CD4-positive, alpha-beta T cell treated with Interleukin-21 for 1 hour (primary cell): ENCODE data around the gene ULK4.

Source experiments
- DNase-seq: peaks from one replicate; pipeline ENCODE4 v3.0.0-alpha.2; 2020

ULK4 gene

DNA sequence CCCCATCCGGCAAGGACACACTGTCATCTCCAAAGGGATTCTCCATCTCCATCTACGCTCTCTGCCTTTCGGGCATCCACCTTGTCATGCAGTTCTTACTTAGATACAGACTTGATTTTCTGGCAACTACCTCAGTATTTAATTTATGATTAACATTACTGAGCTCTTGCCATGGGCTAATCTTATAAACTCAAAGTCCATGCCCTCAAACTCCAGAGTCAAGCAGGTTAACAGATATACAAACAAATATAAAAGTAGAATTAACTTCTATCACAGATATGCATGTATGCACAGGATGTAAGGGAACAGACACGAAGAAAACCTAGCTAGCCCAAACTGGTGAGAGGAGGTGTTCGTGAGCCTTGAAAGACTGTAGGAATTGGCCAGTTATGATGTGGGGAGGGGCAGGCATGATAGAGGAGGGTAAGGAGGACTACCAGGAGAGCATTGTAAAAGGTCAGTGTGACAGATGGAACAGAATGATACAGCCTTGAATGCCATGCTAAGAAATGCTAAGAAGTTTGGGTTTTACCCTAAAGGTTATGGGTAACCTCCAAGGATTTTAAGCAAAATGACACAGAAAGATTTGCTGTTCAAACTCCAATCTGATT, 334.3 kb downstream of the ULK4 start:
- no peak for DNase-seq

DNA sequence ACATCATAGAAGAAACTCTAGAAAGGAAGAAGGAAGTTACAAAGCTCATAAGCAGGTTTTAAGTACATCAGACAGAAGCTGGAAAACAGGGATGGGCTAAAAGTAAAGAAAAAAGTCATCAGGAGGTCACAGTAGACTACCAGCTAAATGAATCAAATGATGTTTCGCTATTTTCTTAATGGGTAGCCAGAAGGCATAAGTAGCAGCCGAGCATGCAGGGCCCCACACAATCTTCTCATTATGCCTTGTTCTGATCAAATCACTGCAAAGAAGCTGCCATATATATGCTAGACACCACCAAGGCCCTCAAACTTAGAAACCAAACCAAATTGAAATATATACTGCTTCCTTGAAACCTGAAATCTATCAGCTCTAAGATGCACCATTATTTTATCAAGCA, 349.1 kb downstream of the ULK4 start:
- DNase-seq = no peak

DNA sequence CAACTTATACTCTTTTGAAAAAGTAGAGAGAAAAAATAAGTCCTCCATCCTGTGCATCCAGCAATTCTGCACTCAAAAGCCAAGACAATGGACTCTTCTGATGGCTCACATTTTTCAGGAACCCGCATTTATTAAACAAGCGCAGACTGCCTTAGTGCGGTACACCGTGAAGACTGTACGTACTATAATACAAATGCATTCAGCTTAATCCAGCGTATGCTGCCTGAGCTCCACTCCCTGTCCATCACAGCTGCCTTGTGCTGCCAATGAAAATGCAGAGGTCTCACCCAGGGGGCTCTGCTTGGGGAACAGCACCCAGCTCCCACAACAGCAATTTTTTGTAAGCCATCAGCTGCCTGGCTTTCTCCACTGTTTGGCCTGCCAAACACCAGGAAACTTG, 350.9 kb downstream of the ULK4 start:
- DNase-seq = no peak

GRCh38 chr3:41608347-41608746, 353.6 kb downstream of the ULK4 start:
- DNase-seq = no peak

GRCh38 chr3:41603807-41604206, 358.1 kb downstream of the ULK4 start:
- DNase-seq = no peak

DNA sequence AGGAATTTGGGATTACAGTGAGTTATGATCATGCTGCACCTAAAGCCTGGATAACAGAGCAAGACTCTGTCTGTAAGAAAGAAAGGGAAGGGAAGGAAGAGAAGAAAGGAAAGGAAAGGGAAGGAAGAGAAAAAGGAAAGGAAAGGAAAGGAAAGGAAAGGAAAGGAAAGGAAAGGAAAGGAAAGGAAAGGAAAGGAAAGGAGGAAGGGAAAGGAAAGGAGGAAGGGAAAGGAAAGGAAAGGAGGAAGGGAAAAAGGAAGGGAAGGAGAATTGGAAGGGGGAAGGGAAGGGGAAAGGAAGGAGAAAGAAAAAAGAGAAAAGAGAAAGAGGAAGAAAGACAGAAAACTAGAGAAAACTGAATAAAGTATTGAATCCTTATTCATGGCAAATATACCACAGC, 359.8 kb downstream of the ULK4 start:
- DNase-seq = no peak

DNA sequence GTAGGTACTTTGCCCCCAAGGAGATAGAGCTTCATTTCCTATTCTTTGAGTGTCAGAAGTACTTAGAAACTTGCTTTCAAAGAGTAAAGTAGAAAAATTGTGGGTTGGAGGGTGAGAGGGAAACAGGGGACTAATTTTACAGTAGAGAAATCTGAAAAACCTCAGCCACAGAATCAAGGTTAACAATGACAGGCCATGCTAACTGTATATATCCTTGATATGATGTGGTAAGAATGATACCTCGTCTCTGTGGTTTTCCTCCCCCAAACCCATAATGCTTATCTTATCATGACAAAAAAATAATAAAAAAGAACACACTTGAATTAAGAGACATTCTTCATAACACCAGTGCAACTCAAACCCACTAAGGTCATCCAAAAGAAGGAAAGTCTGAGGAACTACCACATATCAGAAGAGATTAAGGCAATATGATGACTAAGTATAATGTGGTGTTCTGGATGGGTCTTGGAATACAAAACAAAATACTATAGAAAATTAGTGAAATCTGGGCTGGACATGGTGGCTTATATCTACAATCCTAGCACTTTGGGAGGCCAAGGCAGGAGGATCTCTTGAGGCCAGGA, 360.4 kb downstream of the ULK4 start:
- DNase-seq = no peak

GRCh38 chr3:41600616-41601015, 361.3 kb downstream of the ULK4 start:
- no peak for DNase-seq

DNA sequence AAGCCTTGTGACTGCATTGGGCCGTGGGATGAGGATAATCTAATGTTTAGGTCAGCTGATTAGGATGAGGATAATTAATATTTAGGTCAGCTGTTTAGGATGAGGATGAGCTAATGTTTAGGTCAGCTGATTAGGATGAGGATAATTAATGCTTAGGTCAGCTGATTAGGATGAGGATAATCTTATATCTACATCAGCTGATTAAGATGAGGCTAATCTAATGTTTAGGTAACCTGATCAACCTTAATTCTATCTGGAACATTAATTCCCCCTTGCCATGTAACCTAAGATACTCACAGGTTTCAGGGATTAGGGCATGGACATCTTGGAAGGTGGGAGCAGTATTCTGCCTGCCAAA, 362.8 kb downstream of the ULK4 start:
- DNase-seq = no peak

DNA sequence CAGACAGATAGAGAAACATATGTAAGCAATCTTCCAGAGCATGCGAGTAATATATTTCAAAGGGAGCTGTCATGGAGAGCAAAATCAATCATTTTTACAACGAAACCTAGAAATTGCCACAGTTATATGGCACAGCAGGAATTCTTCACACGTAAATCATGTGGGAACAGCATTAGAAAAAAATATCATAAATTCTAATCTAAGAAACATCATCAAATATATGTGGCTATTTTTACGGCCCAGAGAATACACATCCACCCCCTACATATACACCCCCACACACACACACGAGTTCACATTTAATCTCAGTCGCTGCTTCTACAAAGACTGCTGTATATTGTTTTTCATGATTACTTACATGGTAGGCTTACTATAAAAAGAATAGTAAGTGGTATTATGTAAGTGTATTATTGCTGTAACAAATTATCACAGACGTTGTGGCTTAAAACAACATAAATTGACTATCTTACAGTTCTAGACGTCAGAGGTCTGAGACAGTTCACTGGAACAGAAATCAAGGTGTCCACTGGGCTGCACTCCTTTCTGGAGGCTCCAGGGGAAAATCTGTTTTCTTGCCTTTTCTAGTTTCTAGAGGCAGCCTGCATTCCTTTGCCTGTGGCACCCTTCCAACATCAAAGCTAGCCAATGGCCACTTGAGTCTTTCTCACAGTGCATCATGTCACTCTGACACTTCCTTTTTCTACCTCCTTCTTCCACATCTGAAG, 363.3 kb downstream of the ULK4 start:
- no peak for DNase-seq

DNA sequence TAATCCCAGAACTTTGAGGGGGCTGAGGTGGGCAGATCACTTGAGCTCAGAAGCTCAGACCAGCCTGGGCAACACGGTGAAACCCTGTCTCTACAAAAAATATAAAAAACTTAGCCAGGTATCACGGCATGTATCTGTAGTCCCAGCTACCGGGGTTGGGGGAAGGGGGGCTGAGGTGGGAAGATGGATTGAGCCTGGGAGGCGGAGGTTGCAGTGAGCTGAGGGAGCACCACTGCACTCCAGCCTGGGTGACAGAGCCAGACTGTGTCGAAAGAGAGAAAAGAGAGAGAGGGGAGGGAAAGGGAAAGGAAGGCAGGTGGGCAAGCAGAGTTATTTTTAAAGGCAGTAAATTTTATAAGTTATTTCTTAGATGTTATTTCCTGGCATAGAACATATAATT, 368.1 kb downstream of the ULK4 start:
- no peak for DNase-seq

DNA sequence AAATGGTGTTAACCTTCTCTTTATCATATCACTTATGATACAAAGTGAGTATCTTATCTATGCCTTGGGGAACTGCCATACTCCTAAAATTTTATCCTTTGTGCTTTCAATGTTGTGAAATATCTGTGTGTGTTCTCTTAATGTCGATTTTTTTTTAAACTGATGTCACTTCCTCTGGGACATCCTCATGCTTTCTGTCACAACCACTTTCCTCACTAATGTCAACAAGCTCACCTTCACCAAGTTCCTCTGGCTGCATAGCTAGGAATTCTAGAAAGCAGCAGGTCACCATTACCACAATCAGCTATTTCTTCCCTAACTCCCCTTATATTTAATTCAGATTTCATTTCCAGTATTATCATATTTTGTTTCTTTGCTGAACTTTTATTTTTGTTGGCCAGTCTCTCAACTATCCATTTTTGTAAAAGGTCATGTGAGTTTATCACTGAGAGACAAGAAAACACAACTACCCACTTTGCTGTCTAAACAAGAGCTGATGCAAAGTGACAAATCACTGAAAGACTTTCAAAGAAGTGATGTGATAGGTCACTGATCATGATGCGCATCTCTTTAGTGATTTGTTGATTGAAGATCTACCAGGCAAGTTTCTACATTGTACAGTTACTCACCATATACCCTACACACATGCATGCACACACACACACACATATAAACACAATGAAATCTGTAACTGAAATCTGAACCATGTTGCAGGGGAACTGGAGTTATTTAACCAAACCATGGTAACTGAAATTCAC, 369.0 kb downstream of the ULK4 start:
- no peak for DNase-seq

GRCh38 chr3:41583014-41583413, 378.9 kb downstream of the ULK4 start:
- no peak for DNase-seq

DNA sequence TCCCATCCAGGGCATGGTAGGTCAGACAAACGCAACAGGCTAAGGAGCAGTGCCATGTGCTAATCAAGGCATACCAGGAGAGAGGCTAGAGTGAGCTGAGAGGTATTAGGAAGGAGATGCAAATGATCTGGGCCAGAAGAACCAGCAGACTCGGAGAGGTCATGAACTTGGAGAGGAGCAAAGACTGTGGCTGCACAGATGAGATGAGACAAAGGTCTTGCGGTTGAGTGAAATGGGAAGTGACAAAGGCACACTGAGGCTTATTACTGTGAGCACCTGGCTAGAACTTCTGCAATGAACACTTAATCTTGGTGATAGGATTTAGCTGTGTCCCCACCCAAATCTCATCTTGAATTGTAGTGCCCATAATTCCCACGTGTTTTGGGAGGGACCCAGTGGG, 380.2 kb downstream of the ULK4 start:
- DNase-seq = no peak

GRCh38 chr3:41580274-41580959, 381.5 kb downstream of the ULK4 start:
- no peak for DNase-seq

GRCh38 chr3:41579861-41580260, 382.0 kb downstream of the ULK4 start:
- no peak for DNase-seq

GRCh38 chr3:41578798-41579197, 383.1 kb downstream of the ULK4 start:
- no peak for DNase-seq

GRCh38 chr3:41575724-41576123, 386.2 kb downstream of the ULK4 start:
- no peak for DNase-seq

DNA sequence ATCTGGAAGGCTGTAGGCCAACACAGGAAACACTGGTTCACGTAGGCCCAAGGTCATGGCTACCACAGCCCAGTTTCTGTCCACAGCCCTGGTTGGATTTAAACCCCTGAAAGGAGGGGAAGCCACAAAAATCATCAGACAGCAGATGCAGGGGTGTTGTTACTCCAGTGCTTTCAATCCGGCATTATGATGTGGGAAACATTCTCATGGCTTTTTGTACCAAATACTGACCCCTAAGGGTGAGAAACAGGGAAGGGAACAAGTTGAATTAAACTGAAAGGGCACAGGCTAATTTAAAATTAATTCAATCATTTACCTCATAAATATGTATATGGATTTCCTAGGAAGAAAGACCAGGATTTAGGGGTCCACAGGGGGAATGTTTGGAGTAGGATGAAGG, 387.0 kb downstream of the ULK4 start:
- DNase-seq = no peak

- no peak for DNase-seq
Measured at GRCh38 chr3:41573591-41573990, 388.3 kb downstream of the ULK4 start.

DNA sequence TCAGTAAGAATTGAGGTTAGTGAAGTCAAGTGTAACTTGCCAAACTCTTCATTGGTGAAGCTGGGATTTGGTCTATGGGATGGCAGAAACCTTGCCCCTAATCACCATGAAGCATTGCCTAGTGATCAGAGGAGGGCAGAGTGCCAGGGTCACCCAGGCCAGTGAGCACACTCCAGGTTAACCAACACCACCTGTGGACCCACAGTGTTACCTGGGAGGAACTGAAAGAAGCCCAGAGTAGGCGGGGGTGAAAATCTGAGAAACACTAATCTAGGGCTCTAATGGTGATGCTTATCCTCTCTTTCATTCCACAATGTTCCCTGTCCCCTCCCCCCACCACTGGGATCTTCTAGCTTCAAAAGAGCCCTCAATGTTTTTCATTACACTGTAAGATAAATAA, 389.8 kb downstream of the ULK4 start:
- DNase-seq = no peak

- no peak for DNase-seq
Measured at GRCh38 chr3:41569632-41570305, 392.1 kb downstream of the ULK4 start.
